NCI-H748 (cell line): ENCODE data around the gene TMEM121.

Experiments used
- DNase-seq: peaks from one replicate; lab custom pipeline; 2025; ENCODE audit not compliant: unreplicated experiment; lab: John Stamatoyannopoulos, UW

Gene TMEM121

DNA sequence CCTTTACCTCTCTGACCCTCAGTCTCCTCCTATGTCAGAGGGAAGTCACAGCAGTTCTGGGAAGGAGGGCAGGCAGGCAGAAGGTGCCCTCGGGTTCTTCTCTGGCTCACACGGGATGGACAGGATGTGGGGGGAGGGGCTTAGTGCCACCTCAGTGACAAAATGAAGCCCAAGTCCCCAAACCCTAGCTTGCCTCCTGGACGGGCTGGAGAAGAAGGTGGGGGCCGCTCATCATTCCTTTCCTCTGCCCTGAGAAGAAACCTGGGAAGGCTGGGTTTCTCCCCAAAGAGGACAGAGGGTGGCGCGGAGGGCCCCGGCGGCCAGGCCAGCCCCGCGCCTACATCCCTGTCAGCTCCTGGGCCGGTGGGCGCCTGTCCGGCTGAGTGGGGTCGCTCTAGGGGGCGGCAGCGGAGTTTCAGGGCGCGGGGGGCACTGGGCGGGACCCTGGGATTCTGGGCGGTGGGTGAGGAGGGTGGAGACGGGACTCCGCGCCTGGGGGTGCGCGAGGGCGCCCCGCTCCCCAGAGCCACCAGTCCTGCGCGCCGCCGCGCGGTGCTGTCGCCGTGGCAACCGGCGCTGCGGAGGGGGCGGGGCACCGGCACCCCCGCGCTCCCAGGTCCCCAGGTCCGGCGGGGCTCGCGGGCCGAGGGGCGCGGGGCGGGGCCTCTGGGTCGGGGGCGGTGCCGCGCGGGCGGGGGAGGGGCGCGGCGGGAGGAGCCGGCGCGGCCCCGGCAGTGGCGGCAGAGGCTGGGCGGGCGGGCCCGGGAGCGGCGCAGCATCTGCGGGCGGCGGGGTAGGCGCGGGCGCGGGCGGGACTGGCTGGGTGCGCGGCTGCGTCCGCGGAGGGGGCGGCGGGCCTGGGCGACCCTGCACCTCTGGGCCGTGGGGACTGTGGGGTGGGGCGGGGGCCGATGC, at the start of gene TMEM121:
Gene TMEM121 (plus strand): TSS at position 723 of the 915 bp plus-strand sequence. CDS start 2,252 bp downstream, outside the sequence.
- DNase-seq: peak; percentile 76

DNA sequence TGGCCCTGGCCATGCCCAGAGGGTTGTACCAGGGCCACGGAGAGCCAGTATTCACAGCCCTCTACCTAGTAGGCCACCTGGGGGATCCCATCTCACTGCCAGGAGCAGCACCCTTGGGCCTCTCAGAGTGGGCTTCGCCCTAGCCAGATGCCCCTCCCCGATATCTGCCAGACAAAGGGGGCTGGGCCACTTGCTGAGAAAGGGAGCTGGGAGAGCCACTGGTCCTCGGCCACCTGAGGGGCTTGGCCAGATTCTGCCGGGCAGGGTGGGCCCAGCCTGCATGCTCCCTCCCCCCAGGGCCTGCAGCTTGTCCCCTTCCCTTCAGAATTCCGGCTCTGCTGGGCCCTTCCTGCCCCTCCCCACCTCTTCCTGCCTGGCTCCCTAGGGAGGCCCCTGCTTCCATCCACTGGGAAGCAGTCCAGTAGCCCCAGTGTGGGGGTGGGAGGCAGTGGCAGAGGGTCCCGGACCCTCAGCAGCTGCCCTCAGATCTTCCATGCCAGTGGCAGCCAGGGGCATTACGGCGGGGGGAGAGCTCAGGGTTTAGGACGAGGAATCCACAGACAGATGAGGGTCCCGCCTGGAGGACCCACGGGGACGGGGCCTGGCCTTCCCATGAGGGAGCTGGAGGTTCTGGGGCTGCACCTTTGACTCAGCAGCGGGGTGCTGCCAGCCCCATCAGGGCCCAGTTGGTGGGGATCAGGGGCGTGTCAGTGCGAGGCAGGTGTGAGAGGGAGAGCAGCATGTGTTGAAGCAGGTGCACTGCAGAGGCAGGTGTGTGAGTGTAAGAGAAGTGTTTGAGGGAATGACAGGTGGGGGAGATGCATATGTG, 49.3 kb upstream of the TMEM121 start:
- DNase-seq: no peak

DNA sequence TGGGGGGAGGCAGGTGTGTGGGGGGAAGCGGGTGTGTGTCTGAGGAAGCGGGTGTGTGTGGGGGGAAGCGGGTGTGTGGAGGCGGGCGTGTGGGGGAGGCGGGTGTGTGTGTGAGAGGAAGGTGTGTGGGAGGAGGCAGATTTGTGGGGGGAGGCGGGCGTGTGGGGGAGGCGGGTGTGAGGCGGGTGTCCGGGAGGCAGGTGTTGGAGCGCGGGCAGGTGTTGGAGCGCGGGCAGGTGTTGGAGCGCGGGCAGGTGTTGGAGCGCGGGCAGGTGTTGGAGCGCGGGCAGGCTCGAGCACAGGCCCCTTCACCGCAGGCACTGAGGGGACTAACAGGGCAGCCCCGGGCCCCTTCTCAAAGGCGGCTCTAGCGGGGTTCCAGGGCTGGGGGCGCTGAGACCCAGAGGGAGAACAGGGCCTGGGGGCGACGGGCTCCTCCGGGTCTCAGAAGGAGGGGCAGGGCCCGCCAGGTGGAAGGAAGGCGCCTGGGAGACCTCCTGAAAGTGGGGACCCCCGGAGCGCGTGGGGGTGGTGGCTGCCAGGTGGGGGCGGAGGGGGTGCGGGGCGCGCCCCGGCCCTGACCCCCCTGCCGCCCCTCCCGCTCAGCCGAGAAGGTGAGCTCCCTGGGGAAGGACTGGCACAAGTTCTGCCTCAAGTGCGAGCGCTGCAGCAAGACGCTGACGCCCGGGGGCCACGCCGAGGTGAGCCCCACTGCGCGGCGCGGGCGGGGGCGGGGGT, 48.6 kb upstream of the TMEM121 start:
- peak; percentile 38 for DNase-seq

DNA sequence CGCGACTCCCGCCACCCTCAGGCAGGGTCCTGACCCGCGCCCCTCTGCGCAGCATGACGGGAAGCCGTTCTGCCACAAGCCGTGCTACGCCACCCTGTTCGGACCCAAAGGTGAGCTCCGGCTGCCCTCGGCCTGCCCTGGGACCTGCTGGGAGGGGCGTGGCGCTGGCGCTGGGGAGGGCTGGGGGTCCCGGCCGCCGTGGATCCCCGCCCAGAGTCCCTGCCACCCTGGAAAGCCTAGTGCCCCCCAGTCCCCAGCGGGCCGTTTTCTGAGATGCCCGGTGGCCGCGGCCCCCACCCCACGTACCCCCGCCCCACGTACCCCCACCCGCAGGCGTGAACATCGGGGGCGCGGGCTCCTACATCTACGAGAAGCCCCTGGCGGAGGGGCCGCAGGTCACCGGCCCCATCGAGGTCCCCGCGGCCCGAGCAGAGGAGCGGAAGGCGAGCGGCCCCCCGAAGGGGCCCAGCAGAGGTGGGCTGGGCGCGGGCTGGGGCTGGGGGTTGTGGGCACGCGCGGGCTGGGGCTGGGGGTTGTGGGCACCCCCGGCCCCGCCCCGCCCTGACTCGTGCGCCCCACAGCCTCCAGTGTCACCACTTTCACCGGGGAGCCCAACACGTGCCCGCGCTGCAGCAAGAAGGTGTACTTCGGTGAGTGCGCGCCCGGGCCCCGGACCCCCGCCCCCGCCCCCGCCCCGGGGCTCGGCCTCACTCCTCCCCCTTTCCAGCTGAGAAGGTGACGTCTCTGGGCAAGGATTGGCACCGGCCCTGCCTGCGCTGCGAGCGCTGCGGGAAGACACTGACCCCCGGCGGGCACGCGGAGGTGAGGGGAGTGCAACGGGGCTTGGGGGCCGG, 47.8 kb upstream of the TMEM121 start:
- no peak for DNase-seq

DNA sequence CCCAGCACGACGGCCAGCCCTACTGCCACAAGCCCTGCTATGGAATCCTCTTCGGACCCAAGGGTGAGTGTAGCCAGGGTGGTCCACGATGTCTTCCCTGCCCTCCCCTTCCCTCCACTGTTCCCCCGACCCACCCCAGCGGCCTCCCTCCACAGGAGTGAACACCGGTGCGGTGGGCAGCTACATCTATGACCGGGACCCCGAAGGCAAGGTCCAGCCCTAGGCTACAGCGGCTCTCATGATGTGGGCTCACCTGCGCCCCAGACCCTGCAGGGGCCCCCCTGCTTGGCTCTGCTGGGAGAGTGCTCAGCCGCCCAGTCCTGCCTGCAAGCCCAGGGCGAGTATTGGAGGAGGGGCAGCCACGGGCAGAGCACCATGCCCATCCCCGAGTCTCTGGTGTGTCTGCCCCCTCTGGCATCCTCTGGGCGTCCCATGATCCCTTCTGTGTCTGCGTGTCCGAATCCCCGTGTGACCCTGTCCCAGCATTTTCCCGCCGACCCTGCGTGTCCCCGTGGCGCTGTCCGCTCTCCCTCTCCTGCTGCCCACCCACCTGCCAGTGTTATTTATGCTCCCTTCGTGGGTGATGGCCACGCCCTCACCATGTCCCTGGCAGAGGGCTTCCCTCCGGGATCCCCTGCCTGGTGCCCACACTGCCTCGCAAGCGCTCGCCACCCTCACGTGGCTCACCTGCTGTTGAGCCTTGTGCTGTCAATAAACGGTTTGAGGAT, 46.8 kb upstream of the TMEM121 start:
- DNase-seq: peak; percentile 31

DNA sequence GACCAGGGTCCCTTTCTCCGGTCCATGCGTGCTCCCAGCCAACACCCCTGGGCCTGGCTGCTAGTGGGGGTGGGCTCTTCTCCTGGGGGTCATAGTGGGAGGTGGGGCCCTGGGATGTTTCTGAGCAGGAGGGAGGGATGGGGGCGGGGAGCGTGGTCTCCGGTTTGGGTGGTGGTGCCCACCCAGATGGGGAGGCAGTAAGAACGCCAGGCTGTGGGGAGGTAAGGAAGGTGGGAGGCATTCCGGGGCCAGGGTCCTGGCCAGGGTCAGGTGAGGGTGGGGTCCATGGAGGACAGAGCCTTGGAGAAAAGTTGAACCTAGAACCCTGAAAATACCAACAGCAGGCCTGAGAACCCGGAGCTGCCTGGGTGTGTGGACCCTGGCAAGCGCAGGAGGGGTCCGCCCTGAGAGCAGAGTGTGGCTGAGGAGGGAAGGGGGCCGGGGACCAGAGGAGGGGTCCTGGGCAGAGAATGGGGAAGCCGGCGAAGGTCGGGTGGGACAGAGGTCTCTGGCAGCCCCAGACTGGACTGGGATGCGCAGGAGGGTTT, 46.1 kb upstream of the TMEM121 start:
- no peak for DNase-seq

DNA sequence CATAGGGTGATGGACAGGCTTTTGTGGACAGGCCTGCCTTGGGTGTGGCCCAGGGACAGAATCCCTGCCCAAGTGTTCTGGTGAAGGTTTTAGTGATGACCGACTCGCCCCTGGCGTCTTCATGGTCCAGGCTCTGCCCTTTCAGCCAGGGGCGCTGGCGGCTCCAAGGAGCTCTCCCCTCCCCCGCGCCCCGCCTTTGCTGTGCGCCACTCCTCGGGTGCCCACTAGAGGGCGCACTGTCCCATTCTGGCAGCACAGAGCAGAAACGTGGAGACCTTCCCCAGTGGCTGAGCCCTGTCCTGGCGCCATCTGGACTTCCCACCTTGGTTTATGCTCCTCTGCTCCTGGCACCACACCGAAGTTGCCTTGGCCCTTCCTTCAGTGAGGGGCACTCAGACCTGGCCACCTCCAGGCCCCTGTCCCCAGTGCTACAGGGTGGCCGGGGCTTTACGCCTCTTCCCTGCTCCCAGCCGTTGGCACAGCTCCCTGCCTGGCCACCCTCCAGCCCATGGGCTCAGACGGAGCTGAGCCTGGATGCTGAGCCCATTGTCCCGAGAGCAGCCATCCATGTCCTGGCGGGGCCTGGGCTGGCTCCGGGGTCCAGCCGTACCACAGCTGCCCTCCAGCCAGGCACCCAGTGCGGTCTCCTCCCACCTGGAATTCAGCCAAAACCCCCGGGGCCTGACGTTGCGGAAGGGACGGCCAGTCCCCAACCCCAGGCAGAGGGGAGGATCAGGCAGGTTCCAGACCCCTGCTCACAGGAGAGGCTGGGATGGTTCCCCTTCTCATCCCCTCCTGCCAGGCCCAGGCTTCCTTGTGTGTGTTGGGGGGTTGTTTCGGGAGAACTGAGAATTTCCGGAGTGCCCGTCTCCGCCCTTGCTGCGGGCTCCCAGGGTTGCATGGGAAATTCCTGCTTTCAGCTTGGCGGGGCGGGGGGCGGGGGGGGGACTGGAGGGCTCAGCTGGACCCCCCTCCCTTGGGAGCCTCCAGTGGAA, 45.3 kb upstream of the TMEM121 start:
- peak; percentile 93 for DNase-seq

DNA sequence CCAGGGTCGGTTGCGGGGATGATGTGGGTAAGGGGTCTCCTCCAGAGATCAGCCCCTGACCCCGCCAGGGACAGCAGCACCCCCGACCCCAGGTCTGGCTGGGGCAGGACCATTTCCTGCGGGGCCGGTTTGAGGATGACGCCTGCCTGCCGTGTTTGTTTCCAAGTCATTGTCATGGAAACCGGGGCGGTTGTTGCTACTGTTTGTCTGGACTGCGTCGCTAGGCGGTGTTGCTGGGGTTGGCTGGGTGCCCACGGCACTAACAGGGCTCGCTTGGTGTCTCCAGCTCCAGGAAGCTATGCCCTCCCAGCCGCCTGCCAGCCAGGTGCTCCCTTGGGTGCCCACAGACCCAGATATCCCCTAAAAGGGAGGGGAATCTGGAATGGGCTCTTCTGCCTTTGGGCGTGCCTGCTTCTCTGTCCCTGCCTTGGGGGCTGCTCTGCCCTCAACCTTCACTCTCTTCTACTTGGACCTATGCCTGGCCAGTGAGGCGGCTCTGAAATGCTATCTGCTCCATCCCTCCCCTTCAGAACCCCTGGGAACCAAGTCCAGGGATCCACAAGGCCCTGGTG, 44.4 kb upstream of the TMEM121 start:
- DNase-seq: peak; percentile 99

DNA sequence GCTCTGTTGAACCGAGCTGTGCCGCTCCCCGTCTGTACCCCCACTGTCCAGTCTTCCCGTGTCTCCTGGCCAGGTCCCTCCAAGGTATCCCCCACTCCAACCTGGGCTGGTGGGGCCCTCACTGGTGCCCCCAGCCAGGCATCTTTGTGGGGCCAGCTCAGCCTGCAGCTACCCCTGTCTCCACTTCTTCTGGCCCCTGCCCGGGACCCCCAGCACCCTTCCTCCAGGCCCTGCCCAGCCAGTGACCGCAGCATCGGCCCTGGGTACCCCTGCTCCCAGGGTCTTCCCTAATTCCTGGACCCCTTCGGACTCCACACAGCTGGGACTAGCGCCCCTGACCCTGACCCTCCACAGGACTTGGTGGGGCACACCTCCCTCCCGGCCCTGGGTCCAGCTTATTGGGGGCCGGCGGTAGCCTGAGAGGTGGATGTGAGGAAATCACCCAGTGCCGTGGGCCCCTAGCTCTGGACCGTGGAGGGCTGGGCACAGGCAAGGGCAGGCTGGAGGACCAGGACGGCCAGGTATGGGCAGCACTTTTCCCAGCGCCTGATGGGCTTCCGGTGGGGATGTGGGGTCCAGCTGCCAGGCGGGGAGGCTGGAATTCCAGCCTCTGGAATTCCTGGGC, 43.8 kb upstream of the TMEM121 start:
- no peak for DNase-seq

DNA sequence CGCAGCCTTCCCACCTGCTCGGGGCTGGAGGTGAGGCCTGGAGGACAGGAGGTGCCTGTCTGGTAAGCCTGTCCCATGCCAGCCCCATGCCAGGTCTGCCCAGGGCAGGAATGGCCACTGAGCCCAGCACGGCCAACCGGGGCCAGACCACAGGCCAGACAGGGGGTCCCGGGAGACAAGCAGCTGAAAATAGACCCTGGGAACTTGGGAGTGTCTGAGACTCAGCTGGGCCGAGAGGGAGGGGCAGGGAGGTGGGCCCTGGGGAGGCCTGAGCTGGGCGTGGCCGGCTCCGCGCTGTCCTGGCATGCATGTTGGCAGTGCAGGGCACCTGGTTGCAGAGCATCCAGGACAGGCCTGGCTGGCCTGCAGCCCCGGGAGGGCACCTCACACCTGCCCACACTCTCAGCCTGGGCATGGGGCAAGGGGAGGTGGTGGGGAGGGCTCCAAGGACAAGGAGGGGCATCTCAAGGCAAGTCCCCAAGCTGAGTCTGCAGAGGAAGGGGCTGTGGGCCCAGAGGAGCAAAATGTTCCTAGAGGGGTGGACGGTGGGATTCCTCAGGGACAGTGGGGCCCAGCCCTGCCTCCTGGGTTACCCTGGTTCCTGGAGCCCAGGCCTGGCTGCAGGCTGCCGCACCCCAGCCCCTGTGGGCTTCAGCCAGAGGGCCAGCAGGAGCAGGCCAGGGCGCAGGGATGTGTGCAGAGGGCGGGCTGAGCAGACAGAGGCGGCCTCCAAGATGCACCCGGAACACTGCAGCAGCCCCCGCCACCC, 42.9 kb upstream of the TMEM121 start:
- no peak for DNase-seq

DNA sequence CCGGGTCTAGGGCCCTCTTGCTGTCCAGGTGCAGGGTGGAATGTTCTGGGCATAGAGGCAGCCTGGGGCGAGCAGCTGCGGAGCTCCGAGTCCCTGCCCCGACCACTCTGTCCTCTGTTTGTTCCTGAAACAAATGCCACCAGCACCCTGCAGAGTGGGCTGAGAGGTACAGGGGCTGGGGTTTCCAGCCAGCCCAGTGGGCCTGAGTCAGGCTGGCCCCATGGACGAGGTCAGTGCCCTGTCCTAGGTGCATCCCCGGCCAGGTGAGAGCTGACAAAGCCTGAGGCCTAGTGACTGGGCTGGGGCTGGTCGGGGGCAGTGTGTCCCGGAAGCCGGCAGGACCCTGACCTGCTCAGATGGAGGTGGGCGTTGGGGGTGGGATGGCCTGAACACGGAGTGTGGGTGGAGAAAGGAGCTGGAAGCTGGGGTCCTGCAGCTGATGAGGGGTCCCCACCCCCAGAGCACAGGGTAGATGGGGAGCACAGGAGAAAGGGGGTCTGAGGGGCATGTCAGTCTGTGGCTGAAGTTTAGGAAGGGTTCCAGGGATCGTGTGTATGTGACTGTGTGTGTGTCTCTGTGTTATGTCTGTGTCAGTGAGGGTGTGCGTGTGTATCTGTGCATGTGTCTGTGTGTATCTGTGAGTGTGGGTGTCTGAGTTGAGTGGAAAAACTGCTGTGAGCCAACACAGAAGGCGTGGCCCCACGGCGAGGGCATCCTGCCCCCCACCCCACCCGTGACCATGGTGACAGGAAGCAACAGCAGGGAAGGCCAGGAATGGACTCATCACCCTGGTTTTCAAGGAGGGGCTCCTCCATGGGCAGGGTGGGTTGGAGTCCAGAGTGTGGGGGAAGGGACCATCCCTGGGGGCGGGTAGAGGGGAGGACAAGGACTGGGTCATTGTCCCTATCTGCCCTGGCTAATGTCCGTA, 42.0 kb upstream of the TMEM121 start:
- DNase-seq: no peak

DNA sequence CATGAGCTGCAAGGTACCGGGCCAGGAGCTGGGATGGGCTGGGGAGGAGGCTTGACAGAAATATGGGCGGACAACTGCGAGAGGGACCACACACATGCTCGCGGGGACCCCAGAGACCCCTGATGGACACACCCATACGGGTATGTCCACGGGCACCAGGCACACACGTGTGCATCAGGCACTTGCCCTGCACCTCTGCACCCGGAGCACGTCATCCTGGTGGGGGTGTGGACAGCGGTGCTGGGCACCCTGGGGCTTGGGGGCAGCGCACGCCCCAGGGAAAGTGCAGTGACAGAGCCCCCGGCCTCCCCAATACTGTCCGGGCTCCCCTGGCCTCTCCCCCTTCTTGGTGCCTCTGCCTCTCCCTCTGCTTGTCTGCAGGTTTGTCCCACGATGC, 41.4 kb upstream of the TMEM121 start:
- DNase-seq: no peak

DNA sequence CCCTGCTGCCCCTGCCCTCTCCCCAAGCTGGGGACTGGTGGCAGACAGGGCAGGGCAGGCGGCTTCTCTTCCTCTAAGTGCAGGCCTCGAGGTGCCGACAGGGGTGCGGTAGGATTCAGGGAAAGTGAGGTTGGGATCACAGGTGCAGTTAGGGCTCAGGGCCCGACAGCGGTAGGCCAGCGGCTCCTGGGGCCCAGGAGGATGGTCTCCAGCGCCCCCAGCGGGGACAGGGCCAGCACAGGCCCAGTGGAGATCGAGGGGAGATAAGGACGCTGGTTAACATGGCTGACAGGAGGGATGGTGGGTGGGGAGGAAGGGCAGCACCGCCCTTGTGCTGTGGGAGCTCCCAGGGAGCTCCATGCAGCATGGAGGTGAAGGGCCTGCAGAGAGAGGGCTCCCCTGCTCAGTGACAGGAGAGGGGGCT, 40.6 kb upstream of the TMEM121 start:
- peak; percentile 31 for DNase-seq

DNA sequence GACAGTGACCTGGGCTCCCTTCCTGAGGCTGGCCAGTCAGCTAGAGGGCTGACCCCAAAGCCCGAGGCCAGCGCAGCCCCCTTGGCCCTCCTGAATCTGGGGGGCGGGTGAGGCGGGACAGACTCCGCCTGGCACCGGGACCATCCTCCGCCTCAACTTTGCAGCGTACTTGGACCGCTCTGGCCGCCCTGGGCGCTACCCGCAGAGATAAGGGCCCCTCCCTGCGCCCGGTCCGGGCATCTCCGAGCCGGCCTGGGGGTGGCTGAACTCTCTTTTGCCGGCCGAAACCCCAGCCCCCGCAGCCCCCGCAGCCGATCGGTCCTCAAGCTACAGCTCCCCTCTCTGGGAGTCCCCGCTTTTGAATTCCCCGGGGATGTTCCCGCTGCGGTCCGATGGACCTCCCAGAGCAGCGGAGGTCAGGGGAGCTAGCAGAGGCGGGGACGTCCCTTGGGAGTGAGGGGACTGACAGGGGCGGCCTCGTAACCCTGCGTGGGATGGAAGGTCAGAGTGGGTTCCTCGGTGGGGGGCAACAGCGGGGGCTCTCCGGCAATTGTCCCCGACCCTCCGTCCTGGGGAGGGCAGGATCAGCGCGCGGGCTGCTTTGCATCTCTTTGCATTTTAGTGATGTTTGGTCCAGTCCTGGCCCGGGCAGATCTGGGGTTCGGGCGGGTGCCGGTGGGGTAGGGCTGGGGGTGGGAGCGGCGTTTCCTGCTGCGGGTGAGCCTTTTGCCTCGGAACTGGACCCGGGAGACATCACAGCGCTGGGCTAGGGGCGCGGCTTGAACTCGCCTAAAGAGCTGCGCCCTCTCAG, 40.0 kb upstream of the TMEM121 start, which contains the start of gene CRIP1:
Gene CRIP1 (plus strand): TSS at position 724 of the 811 bp plus-strand sequence. CDS start 374 bp downstream, outside the sequence.
- DNase-seq: no peak
